Activated CD4-positive, alpha-beta T cell treated with anti-CD3 and anti-CD28 coated beads, Interleukin-2, amount 50 U/mL, for 1 hour (primary cell): ENCODE measurements around the gene CAB39.

Experiments used
- DNase-seq: peaks from one replicate; pipeline ENCODE4 v3.0.0-alpha.2; 2020

The CAB39 gene

DNA sequence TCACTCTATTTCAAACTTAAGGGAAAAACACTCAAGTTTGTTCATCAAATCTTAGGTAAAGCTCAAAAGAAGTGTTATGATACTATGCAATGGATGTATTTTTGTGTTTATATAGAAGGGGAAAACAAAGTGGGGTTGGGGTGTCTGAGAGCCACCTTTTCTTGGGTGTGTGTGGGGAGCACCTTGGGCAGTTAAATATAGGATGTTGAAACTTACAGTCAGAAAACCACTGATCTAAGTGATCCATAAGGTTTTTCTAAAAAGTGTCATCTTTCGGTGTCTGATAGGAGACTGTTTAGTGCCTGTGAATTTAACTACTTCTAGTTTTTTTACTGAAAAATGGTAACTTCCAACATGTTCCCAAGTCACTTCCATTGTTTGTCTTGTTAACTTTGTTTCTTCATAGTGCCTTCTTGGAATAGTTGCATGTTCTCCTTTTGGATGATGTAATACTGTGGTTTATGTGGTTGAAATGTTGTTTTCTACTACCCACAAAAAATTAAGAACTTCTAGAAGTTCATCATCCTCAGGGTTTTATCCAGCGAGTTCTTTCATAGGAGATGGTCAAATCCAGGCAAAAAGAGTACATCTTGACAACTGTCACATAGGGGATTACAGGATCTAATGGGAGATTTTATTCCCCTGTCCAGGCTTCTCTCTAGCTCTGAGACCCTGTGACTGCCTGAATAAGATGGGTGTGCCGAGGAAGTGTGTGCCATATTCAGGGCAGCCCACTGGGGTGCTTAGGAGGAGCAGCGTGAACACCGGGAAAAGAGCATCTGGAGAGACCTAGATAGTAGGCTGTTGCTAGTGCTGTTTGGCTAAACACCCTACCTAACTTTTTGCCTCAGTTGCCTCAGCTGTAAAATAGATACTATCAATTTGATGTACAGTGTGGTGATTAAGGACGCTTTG, 46.2 kb downstream of the CAB39 start:
- DNase-seq, result no peak

DNA sequence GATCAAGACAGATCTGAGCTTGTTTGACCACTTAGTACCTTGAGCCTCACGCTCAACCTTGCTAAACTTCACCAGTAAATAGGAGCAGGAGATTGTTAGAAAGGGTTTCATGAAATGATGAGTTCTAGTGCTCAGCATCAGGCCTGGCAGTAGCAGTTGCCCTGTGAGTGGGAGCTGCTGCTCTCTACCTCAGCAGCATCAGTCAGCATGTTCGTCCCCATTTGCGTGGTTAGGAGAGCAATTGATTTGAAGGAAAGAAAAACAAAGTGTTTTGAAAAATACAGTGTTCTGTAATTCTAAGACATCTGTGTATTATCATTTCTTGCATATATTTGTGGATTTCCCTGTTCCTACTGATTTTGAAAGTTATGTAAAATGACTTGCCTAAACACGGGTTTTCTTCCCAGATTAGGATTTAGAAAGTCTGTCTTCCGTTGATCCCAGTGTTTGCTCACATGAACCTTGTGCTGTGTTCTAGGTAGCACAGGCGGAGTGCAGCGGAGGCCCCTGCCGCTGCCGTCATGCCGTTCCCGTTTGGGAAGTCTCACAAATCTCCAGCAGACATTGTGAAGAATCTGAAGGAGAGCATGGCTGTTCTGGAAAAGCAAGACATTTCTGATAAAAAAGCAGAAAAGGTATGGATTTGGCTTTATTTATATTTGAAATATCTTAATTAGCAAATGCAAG, 47.0 kb downstream of the CAB39 start:
- no peak for DNase-seq

DNA sequence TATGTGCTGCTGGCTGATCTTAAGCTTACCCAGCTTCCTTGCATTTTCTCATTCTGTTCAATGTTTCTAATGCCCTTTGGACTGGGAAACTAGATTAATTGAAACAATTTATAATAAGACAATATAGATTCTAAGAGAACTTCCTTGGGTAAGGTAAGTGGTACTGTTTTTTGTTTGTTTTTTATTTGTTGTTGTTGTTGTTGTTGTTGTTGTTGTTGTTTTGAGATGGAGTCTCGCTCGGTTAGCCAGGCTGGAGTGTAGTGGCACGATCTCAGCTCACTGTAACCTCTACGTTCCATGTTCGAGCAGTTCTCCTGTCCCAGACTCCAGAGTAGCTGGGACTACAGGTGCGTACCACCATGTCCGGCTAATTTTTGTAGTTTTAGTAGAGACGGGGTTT, 49.1 kb downstream of the CAB39 start:
- no peak for DNase-seq

GRCh38 chr2:230762317-230762896, 49.8 kb downstream of the CAB39 start:
- peak; percentile 24 for DNase-seq

DNA sequence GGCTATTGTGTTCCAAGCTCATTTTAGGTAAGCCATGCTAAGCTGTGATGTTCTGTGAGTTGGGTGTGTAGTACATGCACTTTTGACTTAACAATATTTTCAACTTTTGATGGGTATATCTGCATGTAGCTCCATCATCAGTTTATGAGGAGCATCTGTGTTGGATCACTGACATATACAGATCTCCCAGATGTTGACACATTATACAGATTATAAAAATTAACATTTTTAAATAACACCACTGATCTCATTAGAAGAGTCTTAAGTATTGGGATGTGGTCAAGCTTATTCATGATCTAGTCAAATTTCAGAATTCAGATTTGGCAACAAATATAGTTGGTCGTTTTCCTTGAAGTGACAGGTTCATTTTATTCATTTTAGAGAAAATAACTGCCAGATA, 51.7 kb downstream of the CAB39 start:
- DNase-seq, result no peak

- no peak for DNase-seq
Observed at GRCh38 chr2:230765611-230766300, 53.1 kb downstream of the CAB39 start.

DNA sequence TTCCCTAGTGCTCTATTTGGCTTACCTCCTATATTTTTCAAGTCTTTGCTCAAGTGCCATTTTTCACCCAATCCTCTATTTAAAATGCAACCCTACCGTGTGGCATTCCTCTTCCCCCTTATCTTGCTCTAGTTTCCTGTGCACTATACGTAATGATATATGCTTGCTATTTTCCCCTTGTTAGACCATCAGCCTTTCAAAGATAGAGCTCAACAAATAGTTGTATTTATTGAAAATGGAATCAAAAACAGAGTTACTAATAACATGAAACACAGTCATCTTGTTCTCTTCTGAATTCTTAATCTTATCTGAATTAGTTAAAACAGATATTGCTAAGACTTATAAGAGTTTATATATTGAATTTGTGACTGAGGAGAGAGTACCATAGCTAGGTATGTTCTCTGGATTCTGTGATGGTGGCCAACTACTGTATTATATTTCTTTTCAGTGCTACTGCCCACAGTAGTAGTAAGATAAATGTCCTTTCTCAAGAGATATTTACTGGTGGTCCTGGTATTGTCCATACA, 55.3 kb downstream of the CAB39 start:
- DNase-seq, result no peak

DNA sequence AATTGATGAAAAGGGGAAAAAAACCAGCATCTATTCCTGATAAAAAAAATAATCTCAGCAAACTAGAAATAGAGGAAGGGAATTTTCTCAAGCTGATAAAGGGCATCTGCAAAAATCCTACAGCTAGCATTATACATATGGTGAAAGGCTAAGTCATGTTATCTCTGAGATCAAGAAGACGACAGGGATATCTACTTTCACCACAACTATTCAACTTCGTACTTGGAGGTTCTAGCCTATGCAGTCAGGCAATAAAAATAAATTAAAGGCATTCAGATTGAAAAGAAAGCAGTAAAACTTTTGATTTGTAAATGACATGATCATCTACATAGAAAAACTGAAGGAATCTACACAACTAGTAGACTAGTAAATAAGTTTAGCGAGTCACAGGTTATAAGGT, 58.2 kb downstream of the CAB39 start:
- DNase-seq, result no peak

GRCh38 chr2:230772156-230772555, 59.5 kb downstream of the CAB39 start:
- DNase-seq, result no peak

GRCh38 chr2:230773039-230773773, 60.6 kb downstream of the CAB39 start:
- no peak for DNase-seq

DNA sequence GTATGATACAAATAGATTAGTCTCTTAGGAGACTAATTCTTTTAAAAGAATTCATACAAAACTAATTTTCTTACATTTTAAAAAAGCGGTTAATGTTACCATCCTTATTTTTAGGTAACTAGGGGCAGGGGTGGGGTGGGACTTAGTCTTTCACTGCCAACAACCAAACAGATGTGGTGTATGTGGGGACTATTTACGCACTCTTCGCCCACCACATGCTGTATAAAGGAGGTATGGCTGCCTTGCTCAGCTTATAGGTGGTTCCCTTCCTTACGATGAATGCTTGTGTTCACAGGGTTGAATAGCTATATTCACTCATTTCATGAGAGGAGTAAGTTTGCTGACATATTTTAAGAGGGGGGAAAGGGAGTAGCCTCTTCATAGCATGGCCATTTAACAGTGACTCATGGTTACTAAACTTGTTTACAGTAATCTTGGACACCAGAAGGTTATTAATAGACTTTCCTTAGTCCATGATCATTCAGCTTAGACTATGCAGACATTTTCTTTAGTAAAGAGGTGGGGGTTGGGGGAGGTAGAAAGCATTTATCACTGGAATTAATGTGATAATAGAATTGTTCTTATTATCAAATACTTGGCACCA, 61.8 kb downstream of the CAB39 start:
- DNase-seq, result no peak

GRCh38 chr2:230775737-230776136, 63.1 kb downstream of the CAB39 start:
- DNase-seq, result no peak

GRCh38 chr2:230777721-230778120, 65.1 kb downstream of the CAB39 start:
- DNase-seq, result no peak

- no peak for DNase-seq
Observed at GRCh38 chr2:230778350-230779063, 65.9 kb downstream of the CAB39 start.

- no peak for DNase-seq
Observed at GRCh38 chr2:230779126-230779525, 66.5 kb downstream of the CAB39 start.

DNA sequence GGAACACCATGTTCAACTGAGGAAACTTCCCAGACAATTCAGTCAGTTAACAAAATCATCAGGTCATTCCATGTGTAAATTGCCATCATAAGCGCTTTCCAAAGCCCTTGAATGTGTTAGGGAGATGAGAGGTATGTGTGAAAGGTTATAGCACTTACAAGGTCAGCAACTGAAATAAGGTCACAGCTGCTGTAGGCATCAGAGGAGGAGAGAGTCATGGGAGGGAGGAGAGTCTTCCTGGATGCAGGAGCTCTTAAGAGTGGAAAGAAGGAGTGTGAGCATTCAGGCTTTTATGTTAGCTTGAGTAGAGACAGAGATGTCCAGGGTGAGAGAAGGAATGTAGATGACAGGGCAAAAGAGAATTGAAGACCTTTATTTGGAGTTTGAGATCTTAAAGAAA, 67.0 kb downstream of the CAB39 start:
- DNase-seq, result no peak

DNA sequence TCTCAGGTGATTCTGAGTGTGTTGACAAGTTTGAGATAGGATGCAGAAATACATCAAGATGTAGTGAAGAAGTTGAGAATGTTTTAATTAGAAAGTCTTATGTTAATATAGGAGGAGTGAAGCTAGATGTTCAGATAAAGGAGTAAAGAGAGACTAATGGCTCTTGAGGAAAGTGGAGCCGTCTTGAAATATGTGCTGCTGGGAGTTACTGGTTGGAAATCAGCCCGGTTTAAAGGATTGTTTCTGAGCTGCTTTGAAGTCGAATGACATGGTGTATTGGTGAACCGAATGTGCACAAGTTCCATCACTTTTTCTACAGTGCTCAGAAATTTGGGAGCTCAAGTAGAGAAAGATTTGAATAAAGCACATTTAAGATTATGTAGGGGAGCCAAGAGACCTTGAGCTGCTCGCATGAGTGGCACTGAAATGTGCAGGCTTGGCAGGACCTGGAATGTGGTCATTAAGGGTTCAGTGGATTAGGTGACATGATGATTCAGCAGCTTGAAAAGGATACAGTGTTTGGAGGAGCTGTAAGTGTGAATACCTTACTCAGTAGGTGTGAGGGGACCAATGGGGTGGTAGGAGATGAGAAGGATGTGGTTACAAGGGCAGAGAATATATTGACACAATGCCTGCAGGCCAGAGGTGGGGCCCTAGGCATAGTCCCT, 68.6 kb downstream of the CAB39 start:
- DNase-seq, result no peak

DNA sequence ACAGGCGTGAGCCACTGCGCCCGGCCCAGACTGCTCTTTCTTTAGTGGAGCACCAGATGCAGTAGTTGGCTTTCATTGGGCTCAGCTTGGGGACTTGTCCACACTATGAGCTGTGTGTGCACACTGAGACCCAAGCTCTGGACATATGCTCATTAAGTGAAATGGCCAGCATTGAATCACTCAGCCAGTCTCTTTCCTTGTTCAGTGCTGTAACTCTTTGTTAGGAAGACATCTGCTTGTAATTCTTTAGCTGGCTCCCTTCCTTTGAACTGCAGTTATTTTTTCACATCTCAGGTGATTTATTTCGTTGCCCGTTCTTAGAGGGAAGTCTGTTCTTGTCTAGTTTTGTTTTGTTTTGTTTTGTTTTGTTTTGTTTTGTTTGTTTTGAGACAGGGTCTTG, 70.5 kb downstream of the CAB39 start:
- no peak for DNase-seq

DNA sequence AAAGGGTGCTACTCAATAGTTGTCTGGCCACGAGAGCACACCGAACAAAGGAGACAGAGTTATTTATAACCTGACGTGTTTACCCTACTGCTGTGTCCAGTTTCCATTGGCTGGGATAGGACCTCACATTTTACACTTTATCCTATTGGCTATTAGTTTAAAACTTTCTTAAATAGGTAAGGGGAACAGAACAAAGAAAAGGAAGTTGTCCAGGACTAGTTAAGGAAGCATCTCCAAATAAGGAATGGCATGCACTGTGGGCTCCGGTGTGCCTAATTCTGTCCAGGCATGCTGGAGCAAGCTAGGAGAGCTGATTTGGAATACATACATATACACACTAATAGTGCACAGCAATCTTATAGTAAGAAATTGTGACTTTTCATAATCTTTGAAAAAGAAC, 72.2 kb downstream of the CAB39 start:
- DNase-seq, result no peak

GRCh38 chr2:230785346-230785745, 72.7 kb downstream of the CAB39 start:
- DNase-seq, result no peak

- no peak for DNase-seq
Observed at GRCh38 chr2:230787101-230787500, 74.5 kb downstream of the CAB39 start.
